Measurements from ENCODE around the gene FAM110D. TPM values are rescaled to one million over a fixed set of nuclear protein-coding genes. Genes with fewer than 3 reads are reported as not detected.

Gene FAM110D
- total and polyA plus RNA-seq, 2 experiments from 2014 or later = 0.10 to 0.44 TPM

- no peak overlapping the region for H3K4me3 ChIP-seq
- no peaks in the 10 kb centered on the region for H3K9me2 ChIP-seq (replicated peaks; ENCODE audit: insufficient read depth)
- no peaks in the 10 kb centered on the region for H3K36me3 ChIP-seq (replicated peaks; ENCODE audit: insufficient read depth, low read depth)
- TF ChIP-seq EZH2 (IDR thresholded peaks at IDR 0.05; ENCODE audit: borderline replicate concordance) (no peak), EZH2phosphoT487 (IDR thresholded peaks at IDR 0.05; ENCODE audit: low read depth, severe bottlenecking, unreplicated experiment) (no peak), CTCF (IDR thresholded peaks at IDR 0.05; ENCODE audit: poor library complexity) (no peak)
- H3K27me3 ChIP-seq = no peaks in the 10 kb centered on the region
- peaks cover 13% of the 10 kb centered on the region for H3K79me2 ChIP-seq
- H3K27ac ChIP-seq = peak overlapping the region; percentile 64
- H3K9me3 ChIP-seq (ENCODE audit: low read depth) = no peaks in the 10 kb centered on the region
- no peaks in the 10 kb centered on the region for H4K20me1 ChIP-seq (ENCODE audit: insufficient read depth, poor library complexity, severe bottlenecking)
- no peak overlapping the region for H3K4me2 ChIP-seq
- H2AFZ ChIP-seq = no peak overlapping the region
- H3K4me1 ChIP-seq (ENCODE audit: insufficient read depth) = peaks cover 3% of the 10 kb centered on the region
- no peak for DNase-seq (ENCODE audit: low spot score)
- 51% methylated on average over 13 of the region's 13 CpGs for WGBS (ENCODE audit: low lambda C conversion rate, missing lambda C conversion rate)
Observed at GRCh38 chr1:26127235-26128163, 31.4 kb upstream of the FAM110D start.

DNA sequence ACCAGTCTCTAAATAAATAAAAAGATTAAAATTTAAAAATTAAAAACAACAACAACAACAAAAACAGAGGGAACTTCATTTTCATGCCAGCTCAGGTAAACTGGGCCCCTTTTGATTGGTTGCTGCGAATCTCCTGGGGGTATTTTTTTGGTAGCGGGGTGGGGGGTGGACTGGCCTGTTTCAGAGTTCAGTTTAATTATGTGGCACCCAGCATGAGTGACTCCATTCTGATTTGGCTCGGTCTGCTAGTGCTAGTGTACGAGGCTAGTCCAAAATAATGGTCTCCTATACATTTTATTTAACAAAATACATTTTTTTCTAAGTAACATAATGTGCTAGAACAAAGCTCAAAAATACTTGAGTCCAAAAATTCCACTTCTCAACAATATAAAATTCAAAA, 29.1 kb upstream of the FAM110D start:
- Histone ChIP-seq H4K20me1 (ENCODE audit: insufficient read depth, poor library complexity, severe bottlenecking) (no peaks in the 10 kb centered on the region), H3K79me2 (peaks cover 2% of the 10 kb centered on the region), H2AFZ (no peak overlapping the region), H3K4me2 (no peak overlapping the region), H3K27me3 (no peaks in the 10 kb centered on the region), H3K9me2 (replicated peaks; ENCODE audit: insufficient read depth) (no peaks in the 10 kb centered on the region), H3K4me1 (ENCODE audit: insufficient read depth) (peaks cover 3% of the 10 kb centered on the region), H3K27ac (no peak overlapping the region), H3K4me3 (no peak overlapping the region), H3K36me3 (replicated peaks; ENCODE audit: insufficient read depth, low read depth) (no peaks in the 10 kb centered on the region), H3K9me3 (ENCODE audit: low read depth) (no peaks in the 10 kb centered on the region)
- WGBS (ENCODE audit: low lambda C conversion rate, missing lambda C conversion rate) = 96% methylated on average over 4 of the region's 4 CpGs
- DNase-seq (ENCODE audit: low spot score) = no peak
- TF ChIP-seq EZH2 (IDR thresholded peaks at IDR 0.05; ENCODE audit: borderline replicate concordance) (no peak), EZH2phosphoT487 (IDR thresholded peaks at IDR 0.05; ENCODE audit: low read depth, severe bottlenecking, unreplicated experiment) (no peak), CTCF (IDR thresholded peaks at IDR 0.05; ENCODE audit: poor library complexity) (no peak)

DNA sequence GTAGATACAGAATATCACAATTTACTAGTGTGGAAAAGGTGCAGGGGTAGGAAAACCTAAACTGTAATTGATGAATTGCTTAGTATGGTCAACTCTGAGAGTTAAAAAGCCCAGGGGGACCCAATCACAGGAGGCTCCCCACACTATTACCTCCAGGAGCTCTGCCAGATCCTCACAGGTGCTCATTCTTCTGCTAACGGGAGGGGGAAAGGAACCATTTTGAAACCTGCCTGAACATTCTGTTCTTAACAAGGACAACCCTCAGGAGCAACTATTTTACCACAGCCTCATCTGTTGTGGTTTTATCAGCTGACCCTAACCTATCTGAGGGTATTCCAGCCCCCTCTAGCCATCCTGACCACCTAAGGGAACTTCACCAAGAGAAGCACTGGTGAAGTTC, 28.2 kb upstream of the FAM110D start:
- H3K27me3 ChIP-seq = no peaks in the 10 kb centered on the region
- H2AFZ ChIP-seq = no peak overlapping the region
- H3K4me1 ChIP-seq (ENCODE audit: insufficient read depth) = peaks cover 3% of the 10 kb centered on the region
- no peak overlapping the region for H3K27ac ChIP-seq
- TF ChIP-seq EZH2phosphoT487 (IDR thresholded peaks at IDR 0.05; ENCODE audit: low read depth, severe bottlenecking, unreplicated experiment) (no peak), CTCF (IDR thresholded peaks at IDR 0.05; ENCODE audit: poor library complexity) (no peak)
- H3K79me2 ChIP-seq = no peaks in the 10 kb centered on the region
- no peaks in the 10 kb centered on the region for H3K9me2 ChIP-seq (replicated peaks; ENCODE audit: insufficient read depth)
- H3K36me3 ChIP-seq (replicated peaks; ENCODE audit: insufficient read depth, low read depth) = no peaks in the 10 kb centered on the region
- no peak overlapping the region for H3K4me2 ChIP-seq
- no peaks in the 10 kb centered on the region for H4K20me1 ChIP-seq (ENCODE audit: insufficient read depth, poor library complexity, severe bottlenecking)
- WGBS (ENCODE audit: low lambda C conversion rate, missing lambda C conversion rate) = 76% methylated on average over 1 of the region's 1 CpG
- H3K4me3 ChIP-seq = no peak overlapping the region
- no peaks in the 10 kb centered on the region for H3K9me3 ChIP-seq (ENCODE audit: low read depth)
- DNase-seq (ENCODE audit: low spot score) = no peak
